GM21529 (cell line): ENCODE measurements around the gene PRR16.
"Not testable (repeated sequence)": the region's sequence is repeated elsewhere in the genome, so short reads cannot be mapped to it uniquely, and the experiment has no call there.

Experiments
- ATAC-seq: cut with Tn5 transposase; IDR thresholded peaks from one replicate; pipeline ENCODE4 v1.9.1; 2021; ENCODE audit not compliant: unreplicated experiment

Gene PRR16

GRCh38 chr5:120463991-120464626 lies at the start of gene PRR16:
TSS of gene PRR16 (plus strand) at chr5:120464300.
- peak; percentile 78 for ATAC-seq

GRCh38 chr5:120415985-120416384 lies 48.1 kb upstream of the PRR16 start:
- ATAC-seq, result no peak

GRCh38 chr5:120419127-120419526 lies 45.0 kb upstream of the PRR16 start:
- ATAC-seq, result no peak

GRCh38 chr5:120426633-120427275 lies 37.3 kb upstream of the PRR16 start:
- not testable (repeated sequence) for ATAC-seq

DNA sequence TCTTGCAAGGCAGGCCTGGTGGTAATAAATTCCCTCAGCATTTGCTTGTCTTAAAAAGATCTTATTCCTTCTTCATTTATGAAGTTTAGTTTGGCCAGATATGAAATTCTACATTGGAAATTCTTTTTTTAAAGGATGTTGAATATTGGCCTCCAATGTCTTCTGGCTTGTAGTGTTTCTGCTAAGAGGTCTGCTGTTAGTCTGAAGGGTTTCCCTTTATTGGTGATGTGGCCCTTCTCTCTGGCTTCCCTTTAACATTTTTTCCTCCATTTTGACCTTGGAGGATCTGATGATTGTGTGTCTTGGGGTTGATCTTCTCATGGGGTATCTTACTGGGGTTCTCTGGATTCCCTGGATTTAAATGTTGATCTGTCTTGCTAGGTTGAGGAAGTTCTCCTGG lies 33.5 kb upstream of the PRR16 start:
- ATAC-seq, result no peak

- no peak for ATAC-seq
Measured at GRCh38 chr5:120432861-120433260, 31.2 kb upstream of the PRR16 start.

DNA sequence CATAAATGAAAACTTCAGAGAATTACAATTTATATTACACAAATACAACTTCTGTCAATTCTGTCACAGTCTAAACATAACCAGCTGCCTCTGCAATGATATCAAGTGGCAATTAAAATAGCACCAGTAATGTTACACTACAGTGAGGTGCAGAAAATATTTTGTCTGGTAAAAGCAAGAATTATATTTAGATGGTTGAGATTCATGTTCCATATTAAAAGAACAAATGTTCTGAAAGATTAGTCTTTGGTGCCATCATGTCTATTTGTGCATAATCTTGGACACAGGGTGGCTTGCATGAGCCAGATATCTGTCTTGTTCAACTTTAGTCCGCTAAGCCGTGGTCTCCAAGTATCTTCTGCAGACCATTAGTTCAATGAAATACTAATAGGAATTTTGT lies 29.0 kb upstream of the PRR16 start:
- ATAC-seq, result no peak

GRCh38 chr5:120436996-120437395 lies 27.1 kb upstream of the PRR16 start:
- no peak for ATAC-seq

- ATAC-seq, result no peak
Measured at GRCh38 chr5:120442694-120443093, 21.4 kb upstream of the PRR16 start.

DNA sequence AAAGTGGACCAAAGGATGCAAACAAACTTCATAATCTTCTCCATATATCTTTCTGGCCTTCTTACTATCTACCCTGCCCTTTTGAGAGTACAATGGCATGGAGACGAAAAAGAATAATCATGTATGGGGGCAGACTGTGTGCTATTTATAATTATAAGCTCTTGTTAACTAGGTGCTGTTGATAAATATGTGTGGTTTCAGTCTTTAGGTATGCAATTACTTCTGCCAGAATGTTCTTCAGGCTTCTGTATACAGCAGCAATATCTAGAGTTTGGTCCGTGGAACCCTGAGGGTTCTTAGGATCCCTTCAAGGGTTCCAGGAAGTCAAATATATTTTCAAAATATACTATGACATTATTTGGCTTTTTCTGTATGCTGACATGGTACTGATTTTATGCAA lies 20.5 kb upstream of the PRR16 start:
- ATAC-seq, result no peak

DNA sequence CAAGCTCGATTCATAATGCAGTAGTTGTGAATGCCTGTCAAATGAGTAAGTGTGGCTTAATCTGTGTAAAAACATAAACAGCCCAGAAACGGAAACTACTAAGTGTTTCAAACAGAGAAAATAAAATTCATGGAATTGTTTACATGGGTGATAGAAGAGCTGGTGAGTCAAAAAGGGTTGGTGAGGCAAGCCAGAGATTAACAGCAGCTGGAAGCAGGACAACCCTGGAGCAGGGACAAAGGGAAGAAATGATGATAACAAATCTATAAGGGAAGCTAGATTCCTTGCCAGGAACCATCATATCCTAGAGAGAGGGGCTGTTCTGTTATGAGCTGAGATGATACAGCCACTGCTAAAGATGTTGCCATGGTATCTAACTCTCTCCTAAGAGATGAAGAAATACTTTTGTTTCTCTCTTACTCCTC lies 18.0 kb upstream of the PRR16 start:
- no peak for ATAC-seq

DNA sequence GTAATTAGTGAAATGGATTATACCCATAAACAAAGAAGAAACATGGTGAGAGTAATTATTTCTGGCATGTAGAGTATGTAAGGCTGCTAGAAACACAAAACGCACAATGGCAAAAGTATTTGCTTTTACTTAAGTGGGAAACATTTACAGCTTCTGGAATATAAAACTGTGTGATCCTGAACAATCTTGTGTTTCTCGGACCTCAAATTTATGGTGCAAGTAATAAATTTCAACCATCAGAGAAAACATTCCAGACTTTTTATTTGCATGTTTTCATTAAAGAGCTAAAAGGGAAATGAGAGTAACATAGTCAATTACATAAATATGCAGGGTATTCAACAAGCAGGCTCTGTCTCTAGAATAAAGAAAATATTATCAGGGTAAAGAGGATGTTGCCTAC lies 17.2 kb upstream of the PRR16 start:
- no peak for ATAC-seq

DNA sequence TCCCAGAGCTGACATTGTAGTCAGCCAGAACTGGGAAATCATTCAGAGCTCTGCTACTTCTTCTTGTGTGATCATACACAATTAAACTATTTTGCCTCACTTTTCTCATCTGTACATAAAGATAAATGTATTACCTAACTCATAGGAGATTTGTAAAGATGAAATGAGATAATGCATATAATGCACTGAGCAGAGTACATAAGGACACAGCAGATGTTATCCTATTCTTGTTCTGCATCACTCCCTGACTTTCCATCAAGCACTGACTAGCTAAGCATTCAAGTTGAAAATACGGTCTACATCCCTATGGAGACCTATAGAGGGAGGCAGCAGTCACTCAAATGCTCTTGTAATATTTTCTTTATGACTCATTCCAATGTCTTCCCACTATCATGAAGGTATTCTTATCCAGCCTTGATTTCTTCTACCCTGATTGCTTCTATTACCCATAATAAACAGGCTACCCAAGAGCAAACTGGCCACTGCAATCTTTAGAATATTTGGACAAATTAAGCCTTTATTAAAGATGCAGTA lies 16.3 kb upstream of the PRR16 start:
- no peak for ATAC-seq

GRCh38 chr5:120449501-120449900 lies 14.6 kb upstream of the PRR16 start:
- ATAC-seq, result no peak

DNA sequence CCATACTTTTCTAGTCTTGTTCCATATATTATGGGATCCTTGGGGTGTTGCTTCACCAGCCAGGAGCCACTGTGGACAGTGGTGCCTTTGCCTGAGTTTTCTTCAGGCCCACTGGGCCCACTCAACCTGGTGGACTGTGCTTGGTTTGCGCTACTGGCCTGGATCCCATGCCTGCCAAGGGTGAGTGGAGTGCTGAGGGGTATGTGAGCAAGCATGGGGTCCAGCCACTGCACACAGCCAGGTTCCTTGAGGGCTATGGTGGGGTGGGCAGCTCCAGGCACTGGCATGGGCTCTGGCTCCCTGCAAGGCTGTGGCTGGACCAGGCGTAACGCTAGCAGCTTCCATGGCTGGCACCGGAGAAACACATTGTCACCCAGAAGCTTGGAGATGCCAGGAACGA lies 13.2 kb upstream of the PRR16 start:
- ATAC-seq, result no peak

GRCh38 chr5:120451445-120451844 lies 12.7 kb upstream of the PRR16 start:
- no peak for ATAC-seq

DNA sequence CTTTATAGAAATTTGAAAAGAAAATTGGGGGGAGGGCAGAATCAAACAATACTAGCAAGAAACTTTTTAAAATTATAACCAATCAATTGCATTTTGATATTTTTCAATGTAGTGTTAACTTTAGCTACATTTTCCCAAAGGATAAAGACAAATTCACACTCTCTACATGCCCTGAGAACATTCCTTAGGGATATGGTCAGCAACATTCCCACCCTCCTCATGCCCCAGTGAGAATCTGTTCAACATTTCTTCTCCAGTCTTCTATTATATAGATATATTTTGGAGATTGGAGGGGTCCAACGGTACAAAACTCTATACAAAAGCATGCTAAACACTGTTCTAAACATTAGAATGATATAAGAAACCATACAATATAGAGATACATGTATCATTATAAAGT lies 11.6 kb upstream of the PRR16 start:
- no peak for ATAC-seq

- ATAC-seq, result no peak
Measured at GRCh38 chr5:120454094-120454798, 9.9 kb upstream of the PRR16 start.

DNA sequence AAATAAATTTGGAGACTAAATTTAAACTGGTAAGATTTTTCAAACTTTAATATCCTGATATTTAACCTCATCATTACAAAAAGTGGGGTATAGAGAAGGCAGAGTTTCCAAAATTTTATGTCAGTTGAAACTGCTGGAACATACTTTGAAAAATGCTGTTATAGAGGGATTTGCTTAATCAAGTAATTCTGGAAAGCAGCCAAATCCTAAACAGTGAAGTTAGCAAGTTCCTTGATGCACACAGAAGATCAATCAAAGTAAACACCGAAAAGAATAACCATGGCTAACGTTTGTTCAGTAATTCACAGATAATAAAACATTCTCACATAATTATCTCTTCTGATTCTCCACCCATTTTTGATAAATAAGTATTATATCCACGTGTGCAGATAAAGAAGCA lies 8.1 kb upstream of the PRR16 start:
- ATAC-seq, result no peak

- peak; percentile 84 for ATAC-seq
Measured at GRCh38 chr5:120457839-120458507, 6.1 kb upstream of the PRR16 start.

- not testable (repeated sequence) for ATAC-seq
Measured at GRCh38 chr5:120458508-120458847, 5.6 kb upstream of the PRR16 start.

DNA sequence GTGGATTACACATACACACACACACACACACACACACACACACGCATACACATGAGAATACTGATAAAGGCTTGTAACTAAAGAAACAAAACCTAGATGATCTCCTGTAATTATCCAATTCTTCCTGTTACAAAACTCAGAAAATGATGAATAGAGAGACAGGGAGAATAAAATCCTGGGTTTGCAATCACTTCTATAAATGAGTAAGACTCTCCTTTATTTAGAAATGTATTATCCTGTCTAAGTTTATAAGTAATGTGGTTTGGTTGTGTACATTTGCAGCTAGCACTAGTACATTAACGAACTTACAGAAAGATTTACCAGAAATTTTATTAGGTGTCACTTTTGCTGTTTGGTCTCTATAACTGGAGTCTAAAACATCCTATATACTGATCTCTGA lies 2.8 kb upstream of the PRR16 start:
- ATAC-seq, result no peak
